Choroid plexus epithelial cell (primary cell): ENCODE results near the gene KCNA3.

ENCODE experiments used
- DNase-seq: peaks from one replicate; pipeline ENCODE4 v3.0.0-alpha.2; 2010; ENCODE audit warnings: low read depth
- H3K4me3 ChIP-seq: 2 replicates; pipeline ENCODE4 v1.5.1; 2011; ENCODE audit warnings: low read depth, mild to moderate bottlenecking, control low read depth, low read length, moderate library complexity
- TF ChIP-seq, protein P1 (sequence below): conservative IDR thresholded peaks from 2 replicates; pipeline ENCODE4 v1.5.1; 2011; ENCODE audit warnings: low read depth, mild to moderate bottlenecking, control low read depth, inconsistent platforms, low read length, moderate library complexity

KCNA3 gene

GRCh38 chr1:110697606-110698005, 22.9 kb upstream of the KCNA3 start:
- TF ChIP-seq, protein P1, sequence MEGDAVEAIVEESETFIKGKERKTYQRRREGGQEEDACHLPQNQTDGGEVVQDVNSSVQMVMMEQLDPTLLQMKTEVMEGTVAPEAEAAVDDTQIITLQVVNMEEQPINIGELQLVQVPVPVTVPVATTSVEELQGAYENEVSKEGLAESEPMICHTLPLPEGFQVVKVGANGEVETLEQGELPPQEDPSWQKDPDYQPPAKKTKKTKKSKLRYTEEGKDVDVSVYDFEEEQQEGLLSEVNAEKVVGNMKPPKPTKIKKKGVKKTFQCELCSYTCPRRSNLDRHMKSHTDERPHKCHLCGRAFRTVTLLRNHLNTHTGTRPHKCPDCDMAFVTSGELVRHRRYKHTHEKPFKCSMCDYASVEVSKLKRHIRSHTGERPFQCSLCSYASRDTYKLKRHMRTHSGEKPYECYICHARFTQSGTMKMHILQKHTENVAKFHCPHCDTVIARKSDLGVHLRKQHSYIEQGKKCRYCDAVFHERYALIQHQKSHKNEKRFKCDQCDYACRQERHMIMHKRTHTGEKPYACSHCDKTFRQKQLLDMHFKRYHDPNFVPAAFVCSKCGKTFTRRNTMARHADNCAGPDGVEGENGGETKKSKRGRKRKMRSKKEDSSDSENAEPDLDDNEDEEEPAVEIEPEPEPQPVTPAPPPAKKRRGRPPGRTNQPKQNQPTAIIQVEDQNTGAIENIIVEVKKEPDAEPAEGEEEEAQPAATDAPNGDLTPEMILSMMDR, result no peak
- DNase-seq, result no peak
- no peak overlapping the region for H3K4me3 ChIP-seq

- no peak overlapping the region for H3K4me3 ChIP-seq
- DNase-seq, result no peak
- TF ChIP-seq, protein P1, result no peak
Measured at GRCh38 chr1:110696818-110697217, 22.1 kb upstream of the KCNA3 start.

GRCh38 chr1:110690709-110691365, 16.1 kb upstream of the KCNA3 start:
- TF ChIP-seq, protein P1, result no peak
- DNase-seq, result no peak

GRCh38 chr1:110689868-110690267, 15.1 kb upstream of the KCNA3 start:
- TF ChIP-seq, protein P1, result no peak
- DNase-seq, result no peak
- H3K4me3 ChIP-seq, result no peak overlapping the region

More at GRCh38 chr1:110690709-110691365, 16.1 kb upstream of the KCNA3 start:
- no peak overlapping the region for H3K4me3 ChIP-seq

DNA sequence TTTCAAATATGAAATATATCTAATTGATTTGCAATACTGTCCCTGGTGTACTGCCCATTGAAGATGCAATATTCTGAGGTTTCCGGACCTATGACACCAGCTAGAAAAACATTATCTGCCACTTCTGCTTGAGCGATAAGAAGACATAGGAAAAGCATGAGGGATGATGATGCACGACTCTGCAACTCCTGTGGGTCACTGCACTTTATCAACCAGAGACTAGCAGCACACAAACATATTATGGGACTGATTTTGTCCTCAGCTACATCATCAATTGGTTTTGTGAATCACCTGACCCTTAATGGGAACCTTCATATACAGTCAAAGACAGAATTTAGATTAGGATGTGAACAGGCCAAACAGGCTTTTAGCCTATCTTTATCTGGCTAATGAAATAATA, 13.8 kb upstream of the KCNA3 start:
- H3K4me3 ChIP-seq, result no peak overlapping the region
- TF ChIP-seq, protein P1, result no peak
- DNase-seq, result no peak

DNA sequence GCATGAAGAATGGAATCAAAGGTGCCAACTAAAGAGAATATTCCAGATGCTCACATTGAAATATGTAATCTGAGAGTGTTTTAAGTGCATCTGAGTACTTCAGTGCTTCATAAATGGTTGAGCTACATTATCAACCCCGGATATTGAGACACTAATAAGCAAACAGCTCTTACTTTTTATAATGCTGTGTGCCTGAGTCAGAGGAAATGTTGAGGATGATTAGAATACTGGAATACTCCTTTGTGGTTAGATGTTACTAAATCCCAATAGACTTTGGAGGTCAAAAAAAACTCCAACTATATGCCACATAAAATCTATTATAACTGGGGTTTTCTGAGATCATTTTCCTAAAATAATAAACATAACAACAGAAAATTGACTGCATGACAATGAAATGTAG, 12.5 kb upstream of the KCNA3 start:
- H3K4me3 ChIP-seq, result no peak overlapping the region
- peak; percentile 16 for DNase-seq
- TF ChIP-seq, protein P1, result no peak

GRCh38 chr1:110686188-110686587, 11.4 kb upstream of the KCNA3 start:
- DNase-seq, result no peak
- no peak overlapping the region for H3K4me3 ChIP-seq
- TF ChIP-seq, protein P1, result no peak
